Transverse colon (tissue), 3 donors: Measurements from ENCODE around the gene CRIP2.

Source experiments
- CTCF ChIP-seq, 5 experiments: fragments of 200-600 bp in 3 of 5; fragments of 450-650 bp in 2 of 5; sonication (generic) in 3 of 5; IDR thresholded peaks; 1 replicate in 2 of 5; 2 replicates in 3 of 5; pipeline ENCODE4 v1.5.1; 2016 to 2017; ENCODE audit warnings: antibody characterized with exemption in 5 of 5, inconsistent platforms in 3 of 5, mild to moderate bottlenecking in 2 of 5, moderate library complexity in 1 of 5
- POLR2A ChIP-seq: fragments of 450-650 bp; IDR thresholded peaks from one replicate; pipeline ENCODE4 v1.6.1; 2016; ENCODE audit warnings: antibody characterized with exemption, mild to moderate bottlenecking, moderate library complexity

DNA sequence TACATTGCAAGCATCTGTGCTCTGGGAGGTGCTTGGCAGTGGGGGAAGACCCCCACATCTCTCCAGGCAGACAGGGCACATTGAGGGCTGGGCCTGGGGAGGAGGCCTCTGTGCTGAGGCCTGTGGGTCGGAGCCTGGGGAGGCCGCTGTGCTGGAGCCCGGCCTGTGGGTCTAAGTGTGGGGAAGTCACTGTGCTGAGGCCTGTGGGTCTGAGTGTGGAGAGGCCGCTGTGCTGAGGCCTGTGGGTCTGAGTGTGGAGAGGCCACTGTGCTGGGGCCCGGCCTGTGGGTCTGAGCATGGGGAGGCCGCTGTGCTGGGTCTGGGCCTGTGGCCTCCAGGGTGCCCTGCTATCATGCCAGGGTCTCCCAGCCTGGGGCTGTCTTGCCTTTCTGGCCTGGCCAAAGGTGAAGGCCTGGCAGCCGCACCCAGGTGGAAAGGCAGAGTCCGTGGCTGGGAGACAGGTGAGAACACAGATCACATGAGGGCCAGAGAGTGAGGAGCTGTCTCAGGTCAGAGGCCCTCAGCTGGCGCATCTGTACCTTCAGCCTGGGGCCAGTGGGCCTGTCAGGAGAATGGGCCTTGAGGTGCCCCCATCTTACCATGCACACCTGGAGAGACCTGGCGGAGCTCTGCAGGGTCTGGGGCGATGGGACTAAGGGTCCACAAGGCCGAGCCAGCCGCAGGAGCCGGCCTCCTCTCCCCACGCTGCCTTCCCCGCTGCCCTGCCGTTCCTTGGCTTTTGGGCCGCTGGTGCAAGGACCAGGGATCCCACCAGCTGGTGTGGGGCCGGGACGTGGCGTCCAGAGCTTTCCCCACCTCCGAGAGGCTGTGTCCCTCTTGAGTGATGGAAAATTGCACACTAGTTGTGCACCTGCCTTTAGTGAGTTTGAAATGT is 18.6 kb upstream of the CRIP2 start:
- no peak for TF ChIP-seq CTCF (IDR thresholded peaks at IDR 0.05)
- TF ChIP-seq POLR2A: no peak
